A673 (cell line): ENCODE results near the gene SARNP.

ENCODE experiments used
- EZH2 ChIP-seq: fragments of 200-600 bp; sonication (generic); IDR thresholded peaks from 2 replicates; pipeline ENCODE4 v1.6.1; 2017; ENCODE audit warnings: borderline replicate concordance, low read depth, mild to moderate bottlenecking, mixed read lengths, antibody characterized with exemption, low read length; ENCODE audit not compliant: poor library complexity, severe bottlenecking
- TF ChIP-seq, protein P1 (sequence below): fragments of 300-800, 200-600 bp; sonication (generic); conservative IDR thresholded peaks from 2 replicates; pipeline ENCODE4 v1.5.1; 2017; ENCODE audit warnings: low read depth, mild to moderate bottlenecking, antibody characterized with exemption, low read length, moderate library complexity, mixed read lengths

GRCh38 chr12:55762646-55763045 is 54.9 kb downstream of the SARNP start:
- TF ChIP-seq, protein P1, sequence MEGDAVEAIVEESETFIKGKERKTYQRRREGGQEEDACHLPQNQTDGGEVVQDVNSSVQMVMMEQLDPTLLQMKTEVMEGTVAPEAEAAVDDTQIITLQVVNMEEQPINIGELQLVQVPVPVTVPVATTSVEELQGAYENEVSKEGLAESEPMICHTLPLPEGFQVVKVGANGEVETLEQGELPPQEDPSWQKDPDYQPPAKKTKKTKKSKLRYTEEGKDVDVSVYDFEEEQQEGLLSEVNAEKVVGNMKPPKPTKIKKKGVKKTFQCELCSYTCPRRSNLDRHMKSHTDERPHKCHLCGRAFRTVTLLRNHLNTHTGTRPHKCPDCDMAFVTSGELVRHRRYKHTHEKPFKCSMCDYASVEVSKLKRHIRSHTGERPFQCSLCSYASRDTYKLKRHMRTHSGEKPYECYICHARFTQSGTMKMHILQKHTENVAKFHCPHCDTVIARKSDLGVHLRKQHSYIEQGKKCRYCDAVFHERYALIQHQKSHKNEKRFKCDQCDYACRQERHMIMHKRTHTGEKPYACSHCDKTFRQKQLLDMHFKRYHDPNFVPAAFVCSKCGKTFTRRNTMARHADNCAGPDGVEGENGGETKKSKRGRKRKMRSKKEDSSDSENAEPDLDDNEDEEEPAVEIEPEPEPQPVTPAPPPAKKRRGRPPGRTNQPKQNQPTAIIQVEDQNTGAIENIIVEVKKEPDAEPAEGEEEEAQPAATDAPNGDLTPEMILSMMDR: no peak
- TF ChIP-seq EZH2: no peak
